Measurements from ENCODE around the gene SMIM1.

GRCh38 chr1:3786468-3787348, 14.2 kb downstream of the SMIM1 start:
- TF ChIP-seq JUND (IDR thresholded peaks at IDR 0.05) (no peak), ZNF274 (IDR thresholded peaks at IDR 0.05; ENCODE audit: low read depth, low read length) (no peak), CTCF (IDR thresholded peaks at IDR 0.05 in 2 of 3, conservative IDR thresholded peaks at IDR 0.05 in 1 of 3; ENCODE audit: borderline replicate concordance in 1 of 3, insufficient read depth in 1 of 3, low read depth in 2 of 3, low read length in 2 of 3) (no peak), TCF7L2 (IDR thresholded peaks at IDR 0.05; ENCODE audit: borderline replicate concordance, extremely low read depth, insufficient read depth, insufficient read length) (no peak), SIN3A (IDR thresholded peaks at IDR 0.05; ENCODE audit: low read depth) (no peak), POLR2A (IDR thresholded peaks at IDR 0.05; ENCODE audit: borderline replicate concordance, extremely low read depth, insufficient read depth, insufficient read length) (no peak), POLR2AphosphoS5 (IDR thresholded peaks at IDR 0.05; ENCODE audit: low read depth, low read length) (no peak), YY1 (IDR thresholded peaks at IDR 0.05; ENCODE audit: extremely low read depth, insufficient replicate concordance, low read depth, low read length) (no peak), EZH2phosphoT487 (IDR thresholded peaks at IDR 0.05; ENCODE audit: borderline replicate concordance) (no peak)
